ENCODE results near the gene PRDM11.

GRCh38 chr11:45225277-45225676 is 78.8 kb downstream of the PRDM11 start:
- no peak for TF ChIP-seq POLR2AphosphoS5 (IDR thresholded peaks at IDR 0.05)
- no peak for TF ChIP-seq CTCF (IDR thresholded peaks at IDR 0.05 in 8 of 11, conservative IDR thresholded peaks at IDR 0.05 in 3 of 11)
- TF ChIP-seq POLR2A (IDR thresholded peaks at IDR 0.05), result no peak

All from spleen (tissue), 7 donors.